GM23338 (cell line): ENCODE data around the gene BID.

ENCODE experiments used
- TF ChIP-seq, protein P1 (sequence below): IDR thresholded peaks from 2 replicates; pipeline ENCODE4 v1.6.1; 2016; ENCODE audit warnings: antibody characterized with exemption
- TF ChIP-seq, protein P2 (sequence below), 2 experiments: fragments of 200-600 bp in 1 of 2; sonication (generic) in 1 of 2; conservative IDR thresholded peaks; 2 replicates each; pipeline versions ENCODE4 v1.5.1 to v1.6.1; 2016 to 2017; ENCODE audit warnings: antibody characterized with exemption in 2 of 2, low read depth in 2 of 2, mild to moderate bottlenecking in 2 of 2, moderate library complexity in 1 of 2

DNA sequence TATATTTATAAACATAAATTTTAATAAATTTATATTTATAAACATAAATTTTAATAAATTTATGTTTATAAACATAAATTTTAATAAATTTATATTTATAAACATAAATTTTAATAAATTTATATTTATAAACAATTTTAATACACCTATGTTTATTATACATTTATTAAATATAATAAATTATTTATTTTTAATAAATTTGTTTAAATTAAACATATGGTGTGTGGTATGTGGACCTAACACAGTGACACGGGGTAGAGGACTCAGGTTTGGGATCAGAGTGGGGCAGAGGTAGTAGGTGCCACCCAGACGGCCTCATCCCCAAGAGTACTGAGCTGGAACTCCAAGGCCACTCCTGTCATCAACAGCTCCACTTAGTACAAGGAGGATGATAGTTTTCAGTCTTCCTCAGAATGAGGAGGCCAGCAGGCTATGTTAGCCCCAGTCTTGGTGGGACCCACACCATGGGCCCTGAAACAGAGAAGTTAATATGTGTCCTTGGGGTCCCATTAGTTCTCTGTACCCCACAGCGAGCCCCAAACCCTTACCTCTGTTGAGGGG is 46.7 kb upstream of the BID start:
- TF ChIP-seq, protein P1, sequence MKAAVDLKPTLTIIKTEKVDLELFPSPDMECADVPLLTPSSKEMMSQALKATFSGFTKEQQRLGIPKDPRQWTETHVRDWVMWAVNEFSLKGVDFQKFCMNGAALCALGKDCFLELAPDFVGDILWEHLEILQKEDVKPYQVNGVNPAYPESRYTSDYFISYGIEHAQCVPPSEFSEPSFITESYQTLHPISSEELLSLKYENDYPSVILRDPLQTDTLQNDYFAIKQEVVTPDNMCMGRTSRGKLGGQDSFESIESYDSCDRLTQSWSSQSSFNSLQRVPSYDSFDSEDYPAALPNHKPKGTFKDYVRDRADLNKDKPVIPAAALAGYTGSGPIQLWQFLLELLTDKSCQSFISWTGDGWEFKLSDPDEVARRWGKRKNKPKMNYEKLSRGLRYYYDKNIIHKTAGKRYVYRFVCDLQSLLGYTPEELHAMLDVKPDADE, result no peak
- TF ChIP-seq, protein P2, sequence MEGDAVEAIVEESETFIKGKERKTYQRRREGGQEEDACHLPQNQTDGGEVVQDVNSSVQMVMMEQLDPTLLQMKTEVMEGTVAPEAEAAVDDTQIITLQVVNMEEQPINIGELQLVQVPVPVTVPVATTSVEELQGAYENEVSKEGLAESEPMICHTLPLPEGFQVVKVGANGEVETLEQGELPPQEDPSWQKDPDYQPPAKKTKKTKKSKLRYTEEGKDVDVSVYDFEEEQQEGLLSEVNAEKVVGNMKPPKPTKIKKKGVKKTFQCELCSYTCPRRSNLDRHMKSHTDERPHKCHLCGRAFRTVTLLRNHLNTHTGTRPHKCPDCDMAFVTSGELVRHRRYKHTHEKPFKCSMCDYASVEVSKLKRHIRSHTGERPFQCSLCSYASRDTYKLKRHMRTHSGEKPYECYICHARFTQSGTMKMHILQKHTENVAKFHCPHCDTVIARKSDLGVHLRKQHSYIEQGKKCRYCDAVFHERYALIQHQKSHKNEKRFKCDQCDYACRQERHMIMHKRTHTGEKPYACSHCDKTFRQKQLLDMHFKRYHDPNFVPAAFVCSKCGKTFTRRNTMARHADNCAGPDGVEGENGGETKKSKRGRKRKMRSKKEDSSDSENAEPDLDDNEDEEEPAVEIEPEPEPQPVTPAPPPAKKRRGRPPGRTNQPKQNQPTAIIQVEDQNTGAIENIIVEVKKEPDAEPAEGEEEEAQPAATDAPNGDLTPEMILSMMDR (conservative IDR thresholded peaks at IDR 0.05; ENCODE audit: low read depth in 2 of 2), result no peak
